ENCODE data around the gene MEX3C.

Gene MEX3C

DNA sequence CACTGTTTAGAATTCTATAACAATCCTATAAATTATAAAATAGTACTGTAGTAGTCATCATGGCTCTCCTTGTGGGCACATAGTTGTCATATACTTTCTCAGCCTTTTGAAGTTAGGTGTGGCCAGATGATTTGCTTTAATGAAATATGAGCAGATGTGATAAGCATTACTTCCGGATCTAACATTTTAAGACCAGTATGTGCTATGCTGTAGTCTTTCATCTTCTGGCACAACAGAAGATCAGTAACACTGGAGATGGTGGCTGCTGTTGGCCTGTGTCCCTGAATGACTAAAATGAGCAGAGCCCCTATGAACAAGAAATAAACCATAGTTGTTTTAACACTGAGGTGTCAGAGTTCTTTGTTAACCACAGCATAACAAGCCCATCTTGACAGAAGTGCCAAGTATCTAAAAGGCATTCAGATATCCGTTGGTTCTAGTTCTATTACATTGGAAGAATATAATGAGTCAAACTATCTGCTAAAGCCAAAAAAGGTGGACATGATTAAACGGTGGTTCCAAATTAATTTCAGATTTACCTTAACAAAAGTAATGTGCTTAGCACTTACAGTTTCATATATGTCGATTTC lies 6.3 kb downstream of the MEX3C start:
- DNase-seq, result no peak

DNA sequence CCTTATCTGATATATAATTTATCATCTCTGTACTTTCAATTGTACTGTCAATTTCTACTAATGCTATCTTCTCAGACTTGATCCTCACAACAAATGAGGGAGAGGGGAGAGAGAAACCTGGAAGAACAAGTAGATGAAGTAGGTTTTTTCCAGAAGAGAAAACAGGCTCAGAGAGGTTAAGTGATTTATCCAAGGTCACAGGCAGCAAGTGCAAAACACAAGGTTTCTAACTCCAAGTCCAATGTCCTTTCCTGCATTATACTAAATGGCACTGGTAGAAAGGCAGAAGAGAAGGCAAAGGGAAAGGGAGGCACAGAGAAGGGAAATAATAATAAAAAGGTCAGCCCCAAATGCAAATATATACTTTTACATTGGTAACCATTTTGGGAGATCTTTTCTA lies 7.5 kb downstream of the MEX3C start:
- DNase-seq, result no peak

DNA sequence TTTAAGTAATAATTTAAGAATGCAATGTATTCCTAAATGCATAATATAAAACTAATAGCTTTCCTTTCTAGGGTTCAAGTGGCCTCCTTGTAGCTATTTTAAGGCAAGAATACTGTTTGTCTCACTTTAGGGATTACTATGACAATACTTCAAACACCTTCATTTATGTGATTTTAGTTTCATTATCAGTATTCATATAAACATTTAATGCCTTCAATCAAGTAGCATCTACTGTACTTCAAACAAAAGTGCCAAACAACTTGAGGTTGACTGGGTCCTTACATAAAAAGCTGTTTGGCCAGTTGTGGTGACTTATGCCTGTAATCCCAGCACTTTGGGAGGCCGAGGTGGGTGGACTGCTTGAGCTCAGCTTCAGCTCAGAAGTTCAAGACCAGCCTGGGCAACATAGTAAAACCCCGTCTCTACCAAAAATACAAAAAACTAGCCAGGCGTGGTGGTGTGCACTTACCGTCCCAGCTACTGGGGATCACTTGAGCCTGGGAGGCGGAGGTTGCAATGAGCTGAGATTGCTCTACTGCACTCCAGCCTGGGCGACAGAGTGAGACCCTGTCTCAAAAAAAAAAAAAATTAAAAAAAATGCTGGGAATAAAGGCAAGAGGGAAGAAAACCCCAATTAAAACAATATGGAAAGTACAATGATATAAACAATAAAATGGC lies 9.3 kb downstream of the MEX3C start:
- no peak for DNase-seq

DNA sequence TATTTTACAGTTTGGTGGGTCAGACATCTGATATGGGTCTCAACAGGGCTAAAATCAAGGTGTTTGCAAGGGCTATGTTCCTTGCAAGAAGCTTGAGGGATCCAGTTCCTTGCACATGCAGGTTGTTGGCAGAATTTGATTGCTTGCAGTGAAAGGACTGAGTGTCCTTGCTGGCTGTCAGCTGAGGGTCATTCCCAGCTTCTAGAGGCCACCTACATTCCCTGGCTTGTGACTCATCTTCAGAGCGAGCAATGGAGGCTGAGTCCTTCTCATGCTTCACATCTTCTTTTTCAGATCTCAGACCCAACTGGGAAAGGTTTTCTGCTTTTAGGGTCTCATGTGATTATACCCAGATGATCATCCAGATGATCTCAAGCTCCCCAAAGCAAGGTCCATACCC lies 12.4 kb downstream of the MEX3C start:
- DNase-seq, result no peak

DNA sequence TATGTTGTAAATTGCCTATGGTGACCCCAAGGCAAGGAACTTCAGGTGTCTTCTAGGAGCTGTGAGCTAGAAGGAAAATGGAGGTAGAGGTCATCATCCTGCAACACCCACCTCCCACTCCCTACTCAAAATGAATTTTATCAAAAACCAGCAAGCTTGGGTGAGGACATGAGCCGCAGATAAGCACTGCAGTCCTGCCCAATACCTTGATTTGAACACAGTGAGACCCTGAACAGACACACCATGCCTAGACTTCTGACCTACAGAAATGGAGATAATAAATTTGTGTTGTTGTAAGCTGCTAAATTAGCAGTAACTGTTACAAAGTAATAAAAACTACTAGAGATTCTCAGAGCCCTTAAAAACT lies 13.4 kb downstream of the MEX3C start:
- DNase-seq, result no peak

DNA sequence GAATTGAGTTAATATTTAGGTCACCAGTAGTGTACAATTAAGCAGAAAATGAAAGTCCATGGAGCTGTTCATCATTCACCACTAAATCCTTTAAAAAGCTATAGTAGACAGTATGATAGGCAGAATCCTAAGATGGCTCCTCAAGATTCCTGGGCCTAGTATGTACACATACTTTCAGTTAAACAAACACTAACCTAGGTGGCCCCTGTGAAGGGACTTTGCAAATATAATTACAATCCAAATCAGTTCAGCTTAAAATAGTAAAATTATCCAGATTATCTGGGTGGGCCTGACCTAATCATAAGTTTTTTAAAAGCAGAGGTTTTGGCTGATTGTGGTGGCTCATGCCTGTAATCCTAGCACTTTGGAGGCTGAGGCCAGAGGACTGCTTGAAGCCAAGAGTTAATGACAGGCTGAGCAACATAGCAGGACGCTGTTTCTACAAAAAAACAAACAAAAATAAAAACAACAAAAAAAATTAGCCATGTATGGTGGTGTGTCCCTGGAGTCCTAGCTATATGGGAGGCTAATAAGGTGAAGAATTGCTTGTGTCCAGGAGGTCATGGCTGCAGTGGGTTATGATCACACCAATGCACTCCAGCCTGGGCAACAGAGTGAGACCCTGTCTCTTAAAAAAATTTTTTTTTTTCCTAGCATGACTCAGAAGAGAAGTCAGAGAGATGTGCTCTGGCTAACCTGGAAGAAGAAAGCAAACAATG lies 13.9 kb downstream of the MEX3C start:
- DNase-seq, result no peak

DNA sequence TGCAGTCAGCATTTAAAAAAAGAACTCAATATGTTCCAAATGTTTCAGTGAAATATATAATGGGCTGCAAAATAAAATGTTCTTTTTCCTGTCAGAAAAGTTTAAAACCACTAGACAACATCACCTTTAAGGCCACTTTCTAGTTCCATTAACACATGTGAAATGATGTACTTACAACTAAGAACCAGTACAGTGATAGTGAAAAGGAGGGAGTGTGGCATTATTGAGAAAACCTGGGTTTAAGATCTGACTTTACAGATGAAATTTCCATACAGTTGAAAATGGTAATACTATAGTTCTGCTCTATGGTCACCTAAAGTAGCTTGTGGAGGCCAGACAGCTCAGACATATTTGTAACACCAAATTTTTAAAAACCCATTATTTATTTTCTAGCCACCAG lies 14.7 kb downstream of the MEX3C start:
- no peak for DNase-seq

DNA sequence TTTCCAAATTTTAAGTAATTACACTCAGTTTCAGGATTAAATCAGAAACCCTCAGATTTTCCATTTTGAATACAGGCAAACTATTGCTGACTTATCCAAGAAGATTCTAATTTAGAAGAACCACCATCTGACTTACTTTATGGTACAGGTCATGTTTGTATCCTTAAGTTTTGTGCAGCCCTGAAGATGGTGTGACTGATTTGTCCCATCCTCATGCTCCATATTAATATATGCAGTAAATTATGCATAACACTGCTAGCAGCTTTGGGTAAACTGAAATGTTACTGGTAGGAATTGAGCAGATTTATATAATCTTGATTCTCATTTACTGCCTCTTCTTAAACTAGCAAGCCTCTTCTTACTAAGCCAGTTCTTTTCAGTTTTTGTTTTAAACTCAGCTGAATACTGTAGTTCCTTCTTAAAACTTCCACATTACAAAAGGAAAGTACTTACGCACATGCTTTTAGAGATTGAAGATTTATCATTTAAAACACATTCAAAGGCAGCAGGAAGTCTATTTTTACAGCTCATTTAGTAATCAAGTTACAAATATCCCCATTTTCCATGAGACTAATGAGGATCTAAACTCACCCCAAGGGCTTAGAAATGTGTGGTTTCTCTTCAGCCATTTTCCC lies 25.7 kb downstream of the MEX3C start:
- DNase-seq, result no peak

DNA sequence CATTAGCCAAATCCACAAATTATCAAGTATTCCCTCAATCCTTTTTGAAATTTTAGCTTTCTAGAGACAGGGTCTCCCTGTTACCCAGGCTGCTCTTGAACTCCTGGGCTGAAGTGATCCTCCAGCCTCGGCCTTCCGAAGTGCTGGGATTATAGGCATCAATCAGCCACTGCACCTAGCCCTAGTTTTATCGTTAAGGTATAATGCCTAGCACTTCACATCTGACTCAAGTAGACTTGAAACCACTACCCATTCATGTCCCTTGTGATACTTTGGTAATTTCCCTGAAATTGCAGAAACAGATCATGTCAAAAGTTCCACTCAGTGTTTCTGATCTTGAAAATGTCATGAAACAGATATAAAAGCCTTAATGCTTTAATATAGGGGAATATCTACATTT lies 26.3 kb downstream of the MEX3C start:
- no peak for DNase-seq

DNA sequence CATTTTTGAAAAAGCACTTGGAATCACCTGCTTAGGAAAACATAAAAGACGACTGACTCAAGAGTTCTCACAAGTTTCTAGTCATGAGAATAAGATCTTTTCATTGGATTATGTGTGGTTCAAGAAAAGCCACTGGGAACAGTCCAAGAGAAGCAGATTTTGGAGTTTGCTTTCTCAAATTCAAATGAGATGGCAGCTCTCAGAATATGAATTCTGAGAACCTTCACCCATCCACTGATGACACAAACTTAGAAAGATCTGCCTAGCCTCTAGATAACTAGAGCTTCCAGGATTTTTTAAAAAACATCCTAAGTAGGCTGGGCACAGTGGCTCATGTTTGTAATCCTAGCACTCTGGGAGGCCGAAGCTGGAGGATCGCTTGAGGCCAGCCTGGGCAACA lies 26.8 kb downstream of the MEX3C start:
- DNase-seq, result no peak

DNA sequence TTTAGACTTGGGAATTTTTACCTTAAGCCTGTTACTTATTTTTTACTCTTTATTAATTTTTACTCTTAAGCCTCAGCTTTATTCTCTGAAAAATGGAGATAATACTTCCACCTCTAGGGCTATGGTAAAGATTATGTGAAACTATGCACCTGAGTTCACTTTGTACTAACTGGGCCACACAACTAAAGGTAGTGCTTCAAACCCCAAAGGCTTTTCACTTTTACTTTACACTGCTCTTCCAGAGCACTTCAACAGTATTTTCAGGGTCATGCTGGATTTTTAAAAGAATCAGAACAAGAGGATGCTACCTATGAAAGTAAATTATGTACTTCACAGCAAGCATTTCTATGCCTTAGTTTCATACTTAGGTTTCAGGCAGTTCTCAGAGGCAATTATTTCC lies 27.8 kb downstream of the MEX3C start:
- no peak for DNase-seq

DNA sequence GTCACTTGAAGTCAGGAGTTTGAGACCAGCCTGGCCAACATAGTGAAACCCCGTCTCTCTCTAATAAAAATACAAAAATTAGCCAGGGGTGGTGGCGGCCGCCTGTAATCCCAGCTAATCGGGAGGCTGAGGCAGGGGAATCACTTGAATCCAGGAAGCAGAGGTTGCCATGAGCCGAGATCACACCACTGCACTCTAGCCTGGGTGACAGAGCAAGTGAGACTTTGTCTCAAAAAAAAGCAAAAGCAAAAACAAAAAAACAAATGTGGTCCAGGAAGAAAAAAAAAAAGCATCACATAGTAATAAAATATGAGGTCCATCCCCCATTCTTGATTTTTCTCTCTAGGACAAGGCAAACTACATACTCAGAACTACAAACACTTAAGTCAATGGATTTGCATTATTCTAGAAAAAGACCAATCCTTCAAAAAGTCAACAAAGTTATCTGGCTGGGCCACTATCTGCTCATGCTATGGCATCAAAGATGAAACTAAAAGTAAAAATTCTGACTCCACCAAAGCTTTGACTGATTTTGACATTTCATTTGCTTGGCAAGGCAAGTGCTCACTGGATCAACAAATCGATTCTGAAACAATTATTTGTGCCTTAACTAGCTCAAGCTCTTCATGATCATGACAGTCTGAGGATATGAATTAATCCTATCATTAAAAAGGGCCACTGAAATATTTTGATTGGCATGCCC lies 28.4 kb downstream of the MEX3C start:
- DNase-seq, result no peak

DNA sequence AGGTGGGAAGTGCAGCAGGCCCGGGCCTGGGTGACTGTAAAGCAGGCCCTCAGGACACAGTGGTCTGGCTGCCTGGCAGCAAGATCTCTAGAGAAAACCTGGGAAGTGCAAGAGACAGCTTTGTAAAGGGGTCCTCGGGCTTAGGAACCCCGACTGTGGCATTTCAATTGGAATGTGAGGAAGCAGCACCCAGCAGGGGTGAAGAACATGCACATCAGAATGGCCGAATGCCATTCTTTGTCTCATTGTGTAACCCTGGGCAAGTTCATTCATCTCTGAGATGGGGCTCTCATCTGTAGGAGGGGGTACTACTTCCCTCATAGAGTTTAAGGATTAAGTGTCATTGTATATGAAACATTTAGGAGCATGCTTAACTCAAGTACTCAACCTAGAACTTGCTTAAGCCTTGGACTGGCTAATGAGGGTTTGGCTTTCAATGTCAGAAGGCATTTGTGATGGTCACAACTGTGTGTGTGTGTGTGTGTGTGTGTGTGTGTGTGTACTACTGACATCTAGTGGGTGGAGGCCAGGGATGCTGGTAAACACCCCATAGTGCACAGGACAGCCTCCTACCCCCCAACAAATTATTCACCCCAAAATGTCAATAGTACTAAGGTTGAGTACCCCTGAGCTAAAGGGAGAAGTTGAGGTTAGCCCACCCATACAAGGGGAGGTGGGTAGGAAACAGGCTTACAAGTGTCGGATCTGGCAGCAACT lies 29.3 kb downstream of the MEX3C start:
- no peak for DNase-seq

DNA sequence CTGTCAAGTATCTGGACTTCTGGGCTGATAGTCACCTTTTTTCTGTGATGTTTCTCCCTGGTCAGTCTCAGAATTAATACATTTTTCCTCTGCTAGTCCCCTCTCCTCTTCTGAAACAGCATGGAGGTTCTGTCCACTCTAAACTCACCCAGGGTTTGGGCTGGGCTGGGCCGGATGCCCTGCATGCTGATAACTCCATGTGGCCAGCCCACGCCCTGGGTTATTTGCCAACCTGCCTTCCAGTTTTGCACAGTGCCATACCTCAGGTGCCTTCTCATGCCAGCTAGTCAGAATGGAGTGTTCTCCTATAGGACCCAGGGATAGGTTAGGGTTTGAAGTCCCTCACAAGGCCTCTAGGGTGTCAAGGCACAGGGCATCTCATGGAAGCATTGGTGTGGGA lies 32.2 kb downstream of the MEX3C start:
- DNase-seq, result no peak

DNA sequence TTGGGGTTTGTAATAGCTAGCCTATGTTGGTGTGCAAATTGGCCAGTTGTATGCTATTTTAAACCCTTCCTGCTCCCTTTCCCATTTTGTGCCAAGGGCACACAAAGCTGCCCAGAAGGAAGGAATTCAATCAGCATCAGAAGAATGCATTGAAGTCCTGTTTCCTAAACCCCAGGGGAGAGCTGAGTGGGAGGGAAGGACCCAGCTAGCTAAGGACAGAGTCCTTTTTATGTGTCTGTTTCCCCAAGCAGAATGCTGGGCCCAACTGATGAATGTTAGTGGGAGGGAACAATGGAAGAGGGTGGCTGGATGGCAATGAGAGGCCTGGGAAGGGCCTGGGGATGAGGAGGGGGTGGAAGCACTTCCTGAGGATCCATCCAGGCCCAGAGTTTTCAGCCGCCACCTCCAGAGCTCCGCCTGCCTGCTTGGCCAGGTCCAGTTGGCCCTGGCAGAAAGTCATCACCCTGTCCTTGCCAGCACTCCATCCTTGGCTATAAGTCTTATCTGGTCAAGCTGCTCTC lies 32.7 kb downstream of the MEX3C start:
- DNase-seq, result no peak

DNA sequence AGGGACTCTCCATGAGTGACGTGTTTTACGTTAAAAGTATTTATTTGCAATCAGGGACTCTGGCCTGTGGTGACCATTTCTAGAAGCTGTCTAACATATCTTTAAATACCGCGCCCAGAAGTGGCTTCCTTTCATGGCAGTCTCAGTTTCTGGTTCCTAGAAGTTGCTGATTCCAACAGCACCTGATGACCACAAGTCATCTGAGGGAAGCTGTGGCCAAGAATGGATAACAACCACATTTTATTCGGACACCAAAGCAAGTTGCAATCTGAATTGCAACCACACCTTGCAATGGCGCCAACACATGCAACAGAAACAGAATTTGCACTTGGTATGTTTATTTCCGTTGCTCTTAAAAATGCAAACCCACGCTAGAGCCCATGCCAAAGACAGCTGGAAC lies 33.1 kb downstream of the MEX3C start:
- DNase-seq, result no peak

DNA sequence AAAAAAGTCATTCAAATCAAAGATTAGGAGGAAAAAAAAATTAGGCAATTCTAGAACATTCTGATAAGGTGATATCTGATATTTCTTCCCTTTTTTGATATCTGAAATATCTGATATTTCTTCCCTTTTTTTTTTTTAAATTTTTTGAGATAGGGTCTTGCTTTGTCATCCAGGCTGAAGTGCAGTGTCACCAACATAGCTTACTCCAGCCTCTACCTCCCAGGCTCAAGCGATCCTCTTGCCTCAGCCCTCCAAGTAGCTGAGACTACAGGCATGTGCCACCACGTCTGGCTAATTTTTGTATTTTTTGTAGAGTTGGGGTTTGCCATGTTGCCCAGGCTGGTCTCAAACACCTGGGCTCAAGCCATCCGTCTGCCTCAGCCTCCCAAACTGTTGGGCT lies 33.9 kb downstream of the MEX3C start:
- no peak for DNase-seq

DNA sequence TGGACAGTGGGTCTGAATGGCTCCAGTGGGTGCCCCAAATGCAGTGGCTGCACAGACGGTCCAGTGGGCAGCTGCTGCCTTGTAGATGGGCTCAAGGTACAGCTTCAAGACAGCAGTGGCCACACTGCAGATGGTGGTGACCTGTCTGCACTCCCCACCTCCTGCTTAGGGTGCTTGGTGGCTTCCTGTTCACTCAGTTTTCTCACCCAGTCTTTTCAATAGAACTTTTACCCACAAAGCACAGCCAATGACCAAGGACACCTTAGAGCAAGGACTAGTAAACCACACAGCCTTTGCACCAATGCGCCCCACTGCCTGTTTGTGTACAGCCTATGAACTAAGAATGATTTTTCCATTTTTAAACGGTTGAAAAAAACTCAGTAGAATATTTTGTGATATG lies 34.9 kb downstream of the MEX3C start:
- no peak for DNase-seq

DNA sequence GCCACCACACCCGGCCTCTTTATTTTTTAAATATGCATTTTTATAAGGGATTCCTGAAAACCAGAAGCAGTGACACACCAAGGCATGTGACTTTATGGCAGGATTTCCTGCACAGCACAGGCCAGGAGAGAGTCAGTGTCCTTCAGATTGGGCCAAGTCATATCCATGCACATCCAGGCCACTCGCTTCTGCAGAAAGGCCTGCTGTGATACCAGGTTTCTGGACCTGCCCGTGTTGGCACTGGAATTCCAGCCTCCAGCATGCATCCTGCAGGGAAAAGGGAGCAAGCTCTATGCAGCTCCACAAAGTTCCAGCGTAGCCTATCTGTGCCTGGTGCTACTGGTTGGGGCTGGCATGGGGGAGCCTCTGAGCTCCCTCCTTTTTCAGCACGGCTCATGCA lies 36.8 kb downstream of the MEX3C start:
- no peak for DNase-seq

DNA sequence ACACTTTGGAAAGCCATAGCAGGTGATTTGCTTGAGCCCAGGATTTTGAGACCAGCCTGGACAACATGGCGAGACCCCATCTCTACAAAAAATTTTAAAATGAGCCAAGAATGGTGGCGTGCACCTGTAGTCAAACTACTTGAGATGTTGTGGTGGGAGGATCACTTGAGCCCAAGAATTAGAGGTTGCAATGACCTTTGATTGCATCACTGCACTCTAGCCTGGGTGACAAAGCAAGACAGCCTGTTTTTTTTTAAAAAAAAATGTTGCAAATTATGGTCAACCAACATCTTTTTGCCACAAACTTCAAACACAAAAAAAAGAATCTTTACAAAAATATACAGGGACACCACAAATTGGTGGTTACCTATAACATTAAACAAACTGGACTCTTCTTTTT lies 40.3 kb downstream of the MEX3C start:
- DNase-seq, result no peak

DNA sequence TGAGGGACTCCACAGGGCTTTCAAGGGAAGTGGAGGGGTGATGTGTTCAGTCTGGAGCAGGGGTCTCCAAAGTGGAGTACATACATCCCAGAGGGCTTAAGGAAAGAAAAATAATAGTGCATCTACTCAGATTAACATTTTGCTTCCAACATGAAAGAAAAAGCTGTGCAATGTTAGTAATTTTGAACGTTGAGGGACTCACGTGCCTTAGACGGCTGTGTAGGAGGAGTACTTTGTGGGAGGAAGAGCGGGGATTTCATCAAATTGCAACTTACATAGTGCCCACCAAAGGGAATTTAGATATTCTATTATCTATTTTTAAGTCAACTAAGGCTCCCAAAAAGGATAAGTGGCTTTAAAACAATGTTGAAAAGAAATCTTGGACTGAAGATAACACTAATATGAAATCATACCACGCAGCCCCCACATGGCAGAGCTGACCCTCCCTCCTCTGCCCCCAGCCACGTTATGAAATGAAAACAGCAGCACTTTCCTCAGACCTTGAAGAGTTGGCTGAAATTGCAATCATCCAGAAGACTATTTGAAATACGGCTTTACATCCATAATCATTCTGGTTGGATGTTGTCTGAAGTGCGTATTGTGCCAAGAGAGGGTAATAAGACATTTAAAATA lies 42.9 kb downstream of the MEX3C start:
- no peak for DNase-seq

Measured in NCI-H2081 treated with DMSO at 0.1 percent for 48 hours (cell line).